Adrenal gland (tissue), 12 donors: ENCODE results near the gene KRT26. TPM values are rescaled to one million over a fixed set of nuclear protein-coding genes. Genes with fewer than 3 reads are reported as not detected.

ENCODE experiments used
- DNase-seq, 7 donors: peaks; one replicate each; pipeline ENCODE4 v3.0.0-alpha.2; 2019 to 2020
- H3K27ac ChIP-seq, 5 donors: fragments of 200-600 bp; sonication (generic) in 4 of 5; 1 replicate in 3 of 5; 2 replicates in 2 of 5; pipeline versions ENCODE4 v1.5.1 to v1.8.0; 2016 to 2020; ENCODE audit warnings: mild to moderate bottlenecking in 1 of 5
- H3K27me3 ChIP-seq: fragments of 200-600 bp; 2 replicates; pipeline ENCODE4 v1.8.0; 2021
- H3K36me3 ChIP-seq, 2 donors: fragments of 200-600 bp; replicated peaks in 1 of 2; 1 replicate in 1 of 2; 2 replicates in 1 of 2; pipeline versions ENCODE4 v1.5.1 to v1.8.0; 2018 to 2022
- H3K4me1 ChIP-seq, 2 donors: fragments of 200-600 bp; replicated peaks in 1 of 2; 1 replicate in 1 of 2; 2 replicates in 1 of 2; pipeline versions ENCODE4 v1.5.1 to v1.8.0; 2018 to 2021
- H3K4me3 ChIP-seq, 4 donors: fragments of 200-600 bp; sonication (generic) in 3 of 4; one replicate each; pipeline ENCODE4 v1.5.1; 2016 to 2018
- H3K9me3 ChIP-seq, 3 donors: fragments of 200-600 bp; sonication (generic) in 1 of 3; replicated peaks in 1 of 3; 1 replicate in 2 of 3; 2 replicates in 1 of 3; pipeline versions ENCODE4 v1.5.1 to v1.8.0; 2016 to 2021
- POLR2A ChIP-seq, 2 donors: fragments of 450-650 bp; IDR thresholded peaks; one replicate each; pipeline ENCODE4 v1.6.1; 2017; ENCODE audit warnings: antibody characterized with exemption in 2 of 2, mild to moderate bottlenecking in 2 of 2, moderate library complexity in 1 of 2
- WGBS, 4 donors: extraction: QIAGEN DNeasy Blood & Tissue Kit in 2 of 4; methylation state at CpG; one replicate each; pipeline versions ENCODE4 v1.1.5 to v1.1.7; 2013 to 2017; 5-methylcytosine and 5-hydroxymethylcytosine counted together
- intact Hi-C, 2 donors: fragments of 100-400 bp; cut with DNase I; formaldehyde crosslinking; loops; one replicate each; pipeline versions ENCODE4 v1.14.1 to v1.15.0; 2022 to 2023
- polyA plus RNA-seq, 3 donors: library from polyadenylated mRNA; stranded (reverse); fragments of 200-250 nt in 2 of 3; fragments of 350-450 nt in 1 of 3; fragmentation: Illumina TruSeq in 1 of 3; extraction: RNeasy Lipid Tissue Mini Kit (QIAGEN cat#74804) in 1 of 3; gene quantifications; one replicate each; pipeline ENCODE4 v1.2.3, GENCODE V29; 2013 to 2014
- total RNA-seq, 9 donors: library from RNA; depleted of rRNA in 4 of 9; stranded (reverse); fragments of >200 nt in 4 of 9; fragments of 120-200 nt in 1 of 9; fragmentation: NEBNext Ultra II Directional in 1 of 9; extraction: Animal tissue kit (Norgen Biotek cat#: 25700) in 1 of 9; gene quantifications; one replicate each; pipeline versions ENCODE4 v1.1.0 to v1.2.4, GENCODE V29; 2013 to 2023
- TF ChIP-seq, protein P1 (sequence below), 6 experiments: fragments of 450-650 bp in 4 of 6; fragments of 200-600 bp in 2 of 6; sonication (generic) in 1 of 6; IDR thresholded peaks; 1 replicate in 5 of 6; 2 replicates in 1 of 6; pipeline versions ENCODE4 v1.5.1 to v1.8.0; 2016 to 2021; ENCODE audit warnings: antibody characterized with exemption in 6 of 6, mild to moderate bottlenecking in 2 of 6, moderate library complexity in 1 of 6
- donor health status: healthy with polysubstance abuse.
- donor health status: Bipolar disorder and iron deficiency.
- donor health status: DM: yes; HTN: yes; CAD: no.
- donor health status: DM: no; HTN: no; CAD: no.
- donor health status: DM: no; HTN: no; CAD: no.
- donor health status: DM: yes; HTN: yes; CAD: no.

KRT26 gene
- total and polyA plus RNA-seq, 12 donors, result not detected

DNA sequence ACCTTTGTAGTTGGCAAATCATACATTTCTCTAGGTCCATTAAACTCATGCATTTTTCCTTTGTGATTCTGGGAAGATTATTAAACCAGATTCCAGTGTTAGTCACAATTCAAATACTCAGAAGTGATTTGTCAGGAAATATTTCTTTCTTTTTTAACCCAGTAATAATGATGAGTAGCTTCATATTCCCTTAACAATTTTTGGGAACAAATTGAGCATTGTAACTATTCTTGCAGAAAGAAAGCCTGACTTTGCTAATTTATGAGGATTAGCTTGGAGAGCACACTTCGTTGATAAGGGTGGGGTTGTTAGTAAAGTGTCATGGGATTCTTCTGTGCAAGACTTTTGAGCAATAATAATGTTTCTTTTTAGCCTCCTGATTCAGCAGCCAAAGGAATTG is 49.8 kb downstream of the KRT26 start:
- intact Hi-C loops, result no loop called here
- DNase-seq, result no peak
- Histone ChIP-seq H3K27me3 (no peaks in the 10 kb centered on the region), H3K27ac (no peak overlapping the region), H3K4me1 (no peaks in the 10 kb centered on the region), H3K9me3 (no peaks in the 10 kb centered on the region), H3K36me3 (no peaks in the 10 kb centered on the region), H3K4me3 (no peak overlapping the region)
- TF ChIP-seq, protein P1, sequence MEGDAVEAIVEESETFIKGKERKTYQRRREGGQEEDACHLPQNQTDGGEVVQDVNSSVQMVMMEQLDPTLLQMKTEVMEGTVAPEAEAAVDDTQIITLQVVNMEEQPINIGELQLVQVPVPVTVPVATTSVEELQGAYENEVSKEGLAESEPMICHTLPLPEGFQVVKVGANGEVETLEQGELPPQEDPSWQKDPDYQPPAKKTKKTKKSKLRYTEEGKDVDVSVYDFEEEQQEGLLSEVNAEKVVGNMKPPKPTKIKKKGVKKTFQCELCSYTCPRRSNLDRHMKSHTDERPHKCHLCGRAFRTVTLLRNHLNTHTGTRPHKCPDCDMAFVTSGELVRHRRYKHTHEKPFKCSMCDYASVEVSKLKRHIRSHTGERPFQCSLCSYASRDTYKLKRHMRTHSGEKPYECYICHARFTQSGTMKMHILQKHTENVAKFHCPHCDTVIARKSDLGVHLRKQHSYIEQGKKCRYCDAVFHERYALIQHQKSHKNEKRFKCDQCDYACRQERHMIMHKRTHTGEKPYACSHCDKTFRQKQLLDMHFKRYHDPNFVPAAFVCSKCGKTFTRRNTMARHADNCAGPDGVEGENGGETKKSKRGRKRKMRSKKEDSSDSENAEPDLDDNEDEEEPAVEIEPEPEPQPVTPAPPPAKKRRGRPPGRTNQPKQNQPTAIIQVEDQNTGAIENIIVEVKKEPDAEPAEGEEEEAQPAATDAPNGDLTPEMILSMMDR (IDR thresholded peaks at IDR 0.05), result no peak
- no peak for TF ChIP-seq POLR2A (IDR thresholded peaks at IDR 0.05)
- 57 to 66% (median 62%) methylated on average over 1 of the region's 1 CpG for WGBS, 4 donors

DNA sequence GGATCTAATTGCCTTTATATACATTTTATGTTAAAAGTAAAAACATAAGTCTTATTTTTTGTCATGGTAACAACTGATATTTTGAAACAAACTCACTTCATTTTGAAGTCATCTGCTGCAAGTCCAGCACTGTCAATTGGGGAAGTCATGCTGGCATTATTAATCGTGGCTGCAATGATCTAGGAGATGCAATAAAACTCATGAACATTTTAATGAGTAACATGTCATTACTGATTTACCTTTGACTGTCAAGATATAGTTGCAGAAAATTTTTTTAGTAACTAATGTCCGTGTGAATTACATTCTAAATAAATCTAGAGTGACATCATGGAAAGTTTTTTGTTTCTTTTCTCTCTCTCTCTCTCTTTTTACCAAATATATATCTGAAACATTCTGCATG is 51.1 kb downstream of the KRT26 start:
- WGBS, 4 donors, result 44 to 64% (median 55%) methylated on average over 2 of the region's 2 CpGs
- Histone ChIP-seq H3K36me3 (no peaks in the 10 kb centered on the region), H3K4me3 (no peak overlapping the region), H3K27ac (no peak overlapping the region), H3K9me3 (no peaks in the 10 kb centered on the region), H3K4me1 (no peaks in the 10 kb centered on the region), H3K27me3 (no peaks in the 10 kb centered on the region)
- intact Hi-C loops, result no loop called here
- DNase-seq, result no peak
- TF ChIP-seq POLR2A (IDR thresholded peaks at IDR 0.05), result no peak
- TF ChIP-seq, protein P1 (IDR thresholded peaks at IDR 0.05), result no peak

DNA sequence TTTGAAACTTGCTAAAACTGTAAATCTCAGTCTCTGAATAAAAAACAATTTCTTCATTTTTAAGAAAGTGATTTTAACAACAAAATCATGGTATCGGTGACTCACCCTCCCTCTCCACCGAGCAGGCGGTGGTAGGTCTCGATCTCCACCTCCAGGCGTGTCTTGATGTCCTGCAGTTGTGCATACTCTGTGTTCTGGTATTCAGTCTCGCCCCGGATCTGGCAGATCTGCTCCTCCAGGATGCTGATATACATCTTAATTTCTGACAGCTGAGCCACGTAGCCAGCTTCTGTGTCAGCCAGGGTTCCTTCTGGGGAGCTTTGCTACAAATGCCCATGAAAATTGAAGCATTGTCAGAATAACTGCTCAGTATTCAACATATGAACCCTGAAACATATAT is 53.1 kb downstream of the KRT26 start:
- Histone ChIP-seq H3K4me1 (no peaks in the 10 kb centered on the region), H3K27ac (no peak overlapping the region), H3K4me3 (no peak overlapping the region), H3K27me3 (no peaks in the 10 kb centered on the region), H3K9me3 (no peaks in the 10 kb centered on the region), H3K36me3 (no peaks in the 10 kb centered on the region)
- intact Hi-C loops, result no loop called here
- WGBS, 4 donors, result 44 to 58% (median 49%) methylated on average over 8 of the region's 8 CpGs
- peak in 1 of 7 donors; percentile 2 for DNase-seq
- no peak for TF ChIP-seq POLR2A (IDR thresholded peaks at IDR 0.05)
- TF ChIP-seq, protein P1 (IDR thresholded peaks at IDR 0.05), result no peak

DNA sequence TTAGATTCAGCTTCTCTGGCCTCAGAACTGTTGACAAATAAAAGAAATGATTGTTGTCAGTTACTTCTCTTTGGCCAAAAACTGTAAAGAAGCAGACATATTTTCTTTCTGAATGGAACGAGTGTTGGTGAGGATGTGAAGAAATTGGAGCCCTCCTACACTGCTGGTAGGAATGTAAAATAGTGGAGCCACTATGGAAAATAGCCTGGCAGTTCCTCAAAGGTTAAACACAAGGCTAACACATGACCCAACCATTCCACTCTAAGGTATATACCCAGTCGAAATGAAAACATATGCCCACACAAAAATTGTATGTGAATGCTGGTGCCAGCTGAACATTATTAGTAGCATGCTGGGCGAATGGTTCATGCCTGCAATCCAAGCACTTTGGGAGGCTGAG is 54.2 kb downstream of the KRT26 start:
- intact Hi-C loops, result no loop called here
- Histone ChIP-seq H3K27ac (no peak overlapping the region), H3K4me1 (no peaks in the 10 kb centered on the region), H3K27me3 (no peaks in the 10 kb centered on the region), H3K9me3 (no peaks in the 10 kb centered on the region), H3K4me3 (no peak overlapping the region), H3K36me3 (no peaks in the 10 kb centered on the region)
- TF ChIP-seq, protein P1 (IDR thresholded peaks at IDR 0.05), result no peak
- no peak for TF ChIP-seq POLR2A (IDR thresholded peaks at IDR 0.05)
- 47 to 71% (median 52%) methylated on average over 3 of the region's 3 CpGs for WGBS, 4 donors
- DNase-seq, result no peak

Other genes with a start within 250 kb of the KRT26 start
- gene CCR7, start 206.7 kb downstream of the KRT26 start, total RNA-seq, result 1 to 10 TPM in 1 of 9 donors, under 1 TPM in 6, not detected in 2; 0.06 to 1.0 (median 0.44) TPM
- under 1 TPM; 0.11 to 0.40 (median 0.30) TPM for gene CCR7, start 206.7 kb downstream of the KRT26 start, polyA plus RNA-seq
- gene SMARCE1, start 124.4 kb downstream of the KRT26 start, total RNA-seq, result 10 to 100 TPM; 55.5 to 97.3 (median 75.1) TPM
- gene SMARCE1, start 124.4 kb downstream of the KRT26 start, polyA plus RNA-seq, result 100 to 1,000 TPM in 1 of 3 donors, 10 to 100 TPM in 2; 60.9 to 128 (median 93.4) TPM
- 10 to 100 TPM in 1 of 9 donors, 1 to 10 TPM in 6, under 1 TPM in 2; 0.69 to 10.7 (median 3.1) TPM for gene KRT222, start 107.0 kb downstream of the KRT26 start, total RNA-seq
- 1 to 10 TPM; 2.8 to 9.3 (median 5.9) TPM for gene KRT222, start 107.0 kb downstream of the KRT26 start, polyA plus RNA-seq
- gene KRT24, start 68.4 kb downstream of the KRT26 start, total RNA-seq, result not detected
- gene KRT24, start 68.4 kb downstream of the KRT26 start, polyA plus RNA-seq, result under 1 TPM in 2 of 3 donors, not detected in 1; 0.10 to 0.24 TPM
- gene KRT25, start 16.9 kb downstream of the KRT26 start, total RNA-seq, result not detected
- gene KRT25, start 16.9 kb downstream of the KRT26 start, polyA plus RNA-seq, result not detected
- gene KRT27, start 10.3 kb upstream of the KRT26 start, total RNA-seq, result not detected
- gene KRT27, start 10.3 kb upstream of the KRT26 start, polyA plus RNA-seq, result under 1 TPM in 2 of 3 donors, not detected in 1; 0.34 to 0.56 TPM
- gene KRT28, start 27.8 kb upstream of the KRT26 start, total RNA-seq, result not detected
- gene KRT28, start 27.8 kb upstream of the KRT26 start, polyA plus RNA-seq, result not detected
- gene KRT10, start 50.4 kb upstream of the KRT26 start, total RNA-seq, result 10 to 100 TPM in 6 of 9 donors, 1 to 10 TPM in 2, under 1 TPM in 1; 0.35 to 58.4 (median 27.4) TPM
- gene KRT10, start 50.4 kb upstream of the KRT26 start, polyA plus RNA-seq, result 10 to 100 TPM; 31.1 to 36.3 (median 36.0) TPM
- gene KRT12, start 95.0 kb upstream of the KRT26 start, total RNA-seq, result not detected
- gene KRT12, start 95.0 kb upstream of the KRT26 start, polyA plus RNA-seq, result not detected
- gene KRT20, start 113.0 kb upstream of the KRT26 start, total RNA-seq, result under 1 TPM in 2 of 9 donors, not detected in 7; 0.23 to 0.50 TPM
- under 1 TPM in 2 of 3 donors, not detected in 1; 0.27 to 0.64 TPM for gene KRT20, start 113.0 kb upstream of the KRT26 start, polyA plus RNA-seq
- gene KRT23, start 165.4 kb upstream of the KRT26 start, total RNA-seq, result not detected
- gene KRT23, start 165.4 kb upstream of the KRT26 start, polyA plus RNA-seq, result under 1 TPM in 1 of 3 donors, not detected in 2; 0.03 TPM
- gene KRT39, start 194.7 kb upstream of the KRT26 start, total RNA-seq, result not detected
- under 1 TPM in 1 of 3 donors, not detected in 2; 0.17 TPM for gene KRT39, start 194.7 kb upstream of the KRT26 start, polyA plus RNA-seq
- gene KRT40, start 212.1 kb upstream of the KRT26 start, total RNA-seq, result not detected
- gene KRT40, start 212.1 kb upstream of the KRT26 start, polyA plus RNA-seq, result not detected
- gene KRTAP3-3, start 222.0 kb upstream of the KRT26 start, total RNA-seq, result not detected
- gene KRTAP3-3, start 222.0 kb upstream of the KRT26 start, polyA plus RNA-seq, result not detected
- gene KRTAP3-2, start 227.7 kb upstream of the KRT26 start, total RNA-seq, result not detected
- gene KRTAP3-2, start 227.7 kb upstream of the KRT26 start, polyA plus RNA-seq, result not detected
- not detected for gene KRTAP3-1, start 236.9 kb upstream of the KRT26 start, total RNA-seq
- gene KRTAP3-1, start 236.9 kb upstream of the KRT26 start, polyA plus RNA-seq, result not detected